DND-41 (cell line): ENCODE data around the gene GPR39.

ENCODE experiments used
- ATAC-seq: fragments of 200-7000 bp; cut with Tn5 transposase; 3 replicates; pipeline ENCODE4 v1.9.1; 2021; ENCODE audit warnings: low read depth; ENCODE audit not compliant: insufficient read depth
- DNase-seq: peaks from one replicate; pipeline ENCODE4 v3.0.0-alpha.2; 2020
- H2AFZ ChIP-seq: 2 replicates; pipeline ENCODE4 v1.6.0; 2012; ENCODE audit warnings: low read depth, low read length
- H3K27ac ChIP-seq: 2 replicates; pipeline ENCODE4 v1.5.1; 2012; ENCODE audit warnings: low read length, inconsistent platforms
- H3K27me3 ChIP-seq: fragments of 200-600 bp; sonication (generic); 2 replicates; pipeline ENCODE4 v1.6.0; 2012; ENCODE audit warnings: low read length, mild to moderate bottlenecking, inconsistent platforms; ENCODE audit not compliant: insufficient read depth, poor library complexity
- H3K36me3 ChIP-seq: 2 replicates; pipeline ENCODE4 v1.5.1; 2012; ENCODE audit warnings: low read length, inconsistent platforms; ENCODE audit not compliant: insufficient read depth
- H3K4me1 ChIP-seq: 2 replicates; pipeline ENCODE4 v1.5.1; 2012; ENCODE audit warnings: mild to moderate bottlenecking, low read length; ENCODE audit not compliant: insufficient read depth
- H3K4me2 ChIP-seq: 2 replicates; pipeline ENCODE4 v1.6.0; 2012; ENCODE audit warnings: mild to moderate bottlenecking, moderate library complexity, low read length, inconsistent platforms; ENCODE audit not compliant: insufficient read depth
- H3K4me3 ChIP-seq, 2 experiments: fragments of 200-600 bp in 1 of 2; shearing (Covaris generic) in 1 of 2; 2 replicates each; pipeline ENCODE4 v1.5.1; 2012 to 2016; ENCODE audit warnings: inconsistent platforms in 2 of 2, low read length in 2 of 2, mild to moderate bottlenecking in 2 of 2, low read depth in 1 of 2, moderate library complexity in 1 of 2
- H3K79me2 ChIP-seq: 2 replicates; pipeline ENCODE4 v1.6.0; 2012; ENCODE audit warnings: low read length, inconsistent platforms; ENCODE audit not compliant: insufficient read depth
- H3K9ac ChIP-seq: 2 replicates; pipeline ENCODE4 v1.6.0; 2012; ENCODE audit warnings: low read depth, mild to moderate bottlenecking, inconsistent platforms, low read length, moderate library complexity
- H3K9me3 ChIP-seq: 2 replicates; pipeline ENCODE4 v1.5.1; 2012; ENCODE audit warnings: low read length, moderate library complexity, mild to moderate bottlenecking, inconsistent platforms; ENCODE audit not compliant: insufficient read depth, severe bottlenecking
- H4K20me1 ChIP-seq: 2 replicates; pipeline ENCODE4 v1.6.0; 2012; ENCODE audit warnings: low read length; ENCODE audit not compliant: insufficient read depth
- EZH2 ChIP-seq: IDR thresholded peaks from 3 replicates; pipeline ENCODE4 v1.6.1; 2012; ENCODE audit warnings: borderline replicate concordance, low read depth, mild to moderate bottlenecking, moderate library complexity, low read length, inconsistent platforms; ENCODE audit not compliant: severe bottlenecking
- TF ChIP-seq, protein P1 (sequence below): IDR thresholded peaks from 2 replicates; pipeline ENCODE4 v1.5.1; 2012; ENCODE audit warnings: borderline replicate concordance, low read length, moderate library complexity, mild to moderate bottlenecking; ENCODE audit not compliant: poor library complexity, severe bottlenecking; ENCODE audit errors: extremely low read depth

GPR39 gene

DNA sequence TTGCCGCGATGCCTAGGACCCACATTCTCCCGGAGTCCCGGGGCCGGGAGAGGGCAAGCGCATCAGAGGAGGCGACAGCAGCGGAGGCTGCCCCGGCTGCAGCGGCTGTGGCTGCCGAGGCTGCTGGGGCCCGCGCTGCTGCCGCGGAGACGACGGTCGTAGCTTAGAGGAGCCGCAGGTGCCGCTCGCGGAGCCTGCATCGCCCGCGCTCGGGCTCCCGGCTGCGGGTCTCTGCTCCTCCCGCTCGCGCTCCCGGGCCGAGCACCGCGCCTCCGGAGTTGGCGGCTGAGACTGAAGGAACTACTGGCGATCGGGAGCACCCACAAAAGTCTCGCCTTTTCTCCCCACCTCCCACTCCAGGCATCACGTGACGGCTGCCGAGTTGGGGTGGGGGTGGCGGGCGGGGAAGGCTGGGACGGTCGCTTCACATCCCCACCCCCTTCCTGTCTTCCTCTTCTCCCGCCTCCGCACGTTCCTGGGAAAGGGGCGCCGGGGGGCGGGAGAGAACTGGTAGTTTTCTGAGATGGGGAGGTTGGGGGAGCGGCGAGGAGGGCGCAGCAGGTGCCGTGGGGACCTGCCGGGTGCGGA is 253.4 kb downstream of the GPR39 start, which contains the start of gene LYPD1:
TSS of gene LYPD1 (minus strand) at position 298 of the 588 bp plus-strand sequence. CDS start at position 25, 273 bp downstream.
- Histone ChIP-seq H3K9me3 (peaks cover 7% of the 10 kb centered on the region), H3K36me3 (no peaks in the 10 kb centered on the region), H3K9ac (no peak within 1 kb of the TSS), H3K4me2 (no peak within 1 kb of the TSS), H3K27ac (no peak within 1 kb of the TSS), H2AFZ (no peak within 1 kb of the TSS), H4K20me1 (no peaks in the 10 kb centered on the region), H3K4me1 (no peaks in the 10 kb centered on the region), H3K79me2 (no peaks in the 10 kb centered on the region), H3K4me3 (no peak within 1 kb of the TSS), H3K27me3 (no peaks in the 10 kb centered on the region)
- no peak for TF ChIP-seq EZH2
- TF ChIP-seq, protein P1, sequence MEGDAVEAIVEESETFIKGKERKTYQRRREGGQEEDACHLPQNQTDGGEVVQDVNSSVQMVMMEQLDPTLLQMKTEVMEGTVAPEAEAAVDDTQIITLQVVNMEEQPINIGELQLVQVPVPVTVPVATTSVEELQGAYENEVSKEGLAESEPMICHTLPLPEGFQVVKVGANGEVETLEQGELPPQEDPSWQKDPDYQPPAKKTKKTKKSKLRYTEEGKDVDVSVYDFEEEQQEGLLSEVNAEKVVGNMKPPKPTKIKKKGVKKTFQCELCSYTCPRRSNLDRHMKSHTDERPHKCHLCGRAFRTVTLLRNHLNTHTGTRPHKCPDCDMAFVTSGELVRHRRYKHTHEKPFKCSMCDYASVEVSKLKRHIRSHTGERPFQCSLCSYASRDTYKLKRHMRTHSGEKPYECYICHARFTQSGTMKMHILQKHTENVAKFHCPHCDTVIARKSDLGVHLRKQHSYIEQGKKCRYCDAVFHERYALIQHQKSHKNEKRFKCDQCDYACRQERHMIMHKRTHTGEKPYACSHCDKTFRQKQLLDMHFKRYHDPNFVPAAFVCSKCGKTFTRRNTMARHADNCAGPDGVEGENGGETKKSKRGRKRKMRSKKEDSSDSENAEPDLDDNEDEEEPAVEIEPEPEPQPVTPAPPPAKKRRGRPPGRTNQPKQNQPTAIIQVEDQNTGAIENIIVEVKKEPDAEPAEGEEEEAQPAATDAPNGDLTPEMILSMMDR = no peak
- no peak for ATAC-seq
- DNase-seq = no peak

DNA sequence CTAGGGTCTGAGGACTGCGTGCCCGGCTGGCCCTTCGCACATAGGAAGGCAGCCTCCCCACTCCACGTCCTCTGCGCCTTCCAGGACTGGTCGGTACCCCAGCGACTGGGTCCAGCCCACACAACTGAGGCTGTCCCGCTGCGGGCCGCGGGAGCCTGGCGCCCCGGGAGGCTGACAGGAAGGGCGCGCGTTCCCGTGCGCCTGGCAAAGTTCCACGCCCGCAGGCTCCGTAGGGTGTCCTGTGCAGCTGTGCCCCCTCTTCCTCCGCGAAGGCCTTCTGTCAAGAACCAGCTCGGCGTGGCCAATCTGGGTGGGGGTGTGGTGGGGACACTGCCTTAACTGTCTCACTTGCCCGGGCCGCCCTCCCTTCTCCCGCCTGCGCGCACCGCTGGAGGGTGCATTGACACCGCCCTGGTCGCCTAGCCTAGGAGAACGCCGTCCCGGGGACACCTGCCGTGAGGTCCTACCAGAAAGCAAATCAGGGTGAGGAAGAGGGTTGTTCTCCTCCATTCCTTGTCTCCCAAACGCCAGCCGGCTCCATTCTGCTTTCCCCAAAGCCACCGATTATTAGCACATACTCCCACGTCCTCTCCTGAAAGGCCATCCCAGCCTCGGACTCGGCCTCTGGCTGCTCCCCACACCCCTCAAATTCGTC is 254.0 kb downstream of the GPR39 start:
- no peaks in the 10 kb centered on the region for H3K36me3 ChIP-seq
- no peak overlapping the region for H3K4me2 ChIP-seq
- ATAC-seq (no peak), DNase-seq (no peak)
- no peaks in the 10 kb centered on the region for H3K27me3 ChIP-seq
- H3K9ac ChIP-seq = no peak overlapping the region
- H3K27ac ChIP-seq = no peak overlapping the region
- no peak for TF ChIP-seq EZH2
- TF ChIP-seq, protein P1 = no peak
- H3K9me3 ChIP-seq = peaks cover 7% of the 10 kb centered on the region
- no peaks in the 10 kb centered on the region for H3K4me1 ChIP-seq
- no peaks in the 10 kb centered on the region for H3K79me2 ChIP-seq
- no peak overlapping the region for H2AFZ ChIP-seq
- no peak overlapping the region for H3K4me3 ChIP-seq
- H4K20me1 ChIP-seq = no peaks in the 10 kb centered on the region

DNA sequence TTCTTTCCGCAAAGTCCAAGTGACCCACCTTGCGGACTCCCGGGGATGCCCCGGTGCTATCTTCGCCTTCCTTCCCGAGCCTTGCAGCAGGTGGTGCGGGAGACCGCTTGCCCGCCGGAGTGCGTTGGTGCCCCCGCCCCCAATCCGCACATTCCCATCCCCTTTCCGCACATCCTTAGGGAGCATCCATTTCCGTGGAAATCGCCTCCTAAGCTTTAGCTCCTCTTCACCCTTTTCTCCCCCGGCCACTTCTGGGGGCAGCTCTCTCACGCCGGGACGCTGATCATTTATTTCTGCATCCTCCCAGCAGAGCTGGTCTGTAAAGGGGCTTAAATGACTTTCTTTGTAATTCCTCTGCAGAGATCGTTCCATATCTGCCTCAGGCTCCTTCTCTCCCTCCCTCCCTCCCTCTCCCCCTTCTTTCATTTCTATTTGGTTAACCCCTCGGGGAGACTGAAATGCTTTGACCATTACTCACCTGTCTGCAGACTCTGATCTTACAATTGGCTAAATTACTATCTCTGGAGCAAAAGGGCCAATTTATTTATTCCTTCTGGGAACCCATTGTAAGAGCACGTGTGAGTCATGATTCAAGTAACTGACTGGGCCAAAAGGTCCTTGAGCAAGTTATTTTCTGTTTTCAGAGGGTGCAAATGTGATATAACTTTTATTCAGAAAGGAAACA is 254.7 kb downstream of the GPR39 start:
- H3K4me1 ChIP-seq = no peaks in the 10 kb centered on the region
- H3K36me3 ChIP-seq = no peaks in the 10 kb centered on the region
- no peak overlapping the region for H3K27ac ChIP-seq
- TF ChIP-seq EZH2 = no peak
- TF ChIP-seq, protein P1 = no peak
- H3K79me2 ChIP-seq = no peaks in the 10 kb centered on the region
- H3K27me3 ChIP-seq = no peaks in the 10 kb centered on the region
- H2AFZ ChIP-seq = no peak overlapping the region
- no peak for DNase-seq
- H3K9me3 ChIP-seq = peaks cover 7% of the 10 kb centered on the region
- H3K9ac ChIP-seq = no peak overlapping the region
- no peak overlapping the region for H3K4me3 ChIP-seq
- no peak overlapping the region for H3K4me2 ChIP-seq
- no peaks in the 10 kb centered on the region for H4K20me1 ChIP-seq
- no peak for ATAC-seq
